ENCODE results near the gene PDYN. TPM values are rescaled to one million over a fixed set of nuclear protein-coding genes. Genes with fewer than 3 reads are reported as not detected.

PDYN gene
- total RNA-seq, 1 donor from 2014 or later: 0.30 TPM

GRCh38 chr20:2004171-2004570 is 10.3 kb upstream of the PDYN start:
- Histone ChIP-seq H3F3A (ENCODE audit: low read depth) (no peaks in the 10 kb centered on the region), H2AFZ (replicated peaks) (no peak overlapping the region), H3K36me3 (no peaks in the 10 kb centered on the region), H3K4me2 (no peak overlapping the region), H3K27ac (no peak overlapping the region), H3K27me3 (peaks cover 9% of the 10 kb centered on the region), H3K4me1 (no peaks in the 10 kb centered on the region), H3K9me3 (ENCODE audit: low read depth) (no peaks in the 10 kb centered on the region), H3K9ac (no peak overlapping the region), H3K79me2 (ENCODE audit: low read depth) (no peaks in the 10 kb centered on the region), H3K4me3 (no peak overlapping the region), H4K20me1 (ENCODE audit: low read depth) (peaks cover 24% of the 10 kb centered on the region)
- no peak for TF ChIP-seq EZH2 (IDR thresholded peaks at IDR 0.05)
- no peak for TF ChIP-seq EZH2phosphoT487 (IDR thresholded peaks at IDR 0.05)
- no peak for TF ChIP-seq CTCF (IDR thresholded peaks at IDR 0.05)
- Mint-ChIP-seq H3K27ac (no peak overlapping the region), H3K4me1 (no peaks in the 10 kb centered on the region), H3K9me3 (no peaks in the 10 kb centered on the region), H3K4me3 (no peak overlapping the region), H3K27me3 (ENCODE audit: insufficient read depth, low read depth) (peaks cover 17% of the 10 kb centered on the region), H3K36me3 (no peaks in the 10 kb centered on the region)
- no peak for DNase-seq (ENCODE audit: low spot score)

- no peak for DNase-seq (ENCODE audit: low spot score)
- Mint-ChIP-seq H3K27ac (no peak overlapping the region), H3K4me1 (no peaks in the 10 kb centered on the region), H3K4me3 (no peak overlapping the region), H3K27me3 (ENCODE audit: insufficient read depth, low read depth) (peaks cover 17% of the 10 kb centered on the region), H3K9me3 (no peaks in the 10 kb centered on the region), H3K36me3 (no peaks in the 10 kb centered on the region)
- Histone ChIP-seq H3K27ac (no peak overlapping the region), H3K36me3 (no peaks in the 10 kb centered on the region), H3K4me1 (no peaks in the 10 kb centered on the region), H3K9ac (no peak overlapping the region), H2AFZ (replicated peaks) (no peak overlapping the region), H4K20me1 (ENCODE audit: low read depth) (peaks cover 24% of the 10 kb centered on the region), H3K27me3 (peaks cover 6% of the 10 kb centered on the region), H3K79me2 (ENCODE audit: low read depth) (no peaks in the 10 kb centered on the region), H3F3A (ENCODE audit: low read depth) (no peaks in the 10 kb centered on the region), H3K4me3 (no peak overlapping the region), H3K9me3 (ENCODE audit: low read depth) (no peaks in the 10 kb centered on the region), H3K4me2 (no peak overlapping the region)
- no peak for TF ChIP-seq EZH2phosphoT487 (IDR thresholded peaks at IDR 0.05)
- TF ChIP-seq EZH2 (IDR thresholded peaks at IDR 0.05): no peak
- no peak for TF ChIP-seq CTCF (IDR thresholded peaks at IDR 0.05)
Measured at GRCh38 chr20:2002365-2002764, 8.5 kb upstream of the PDYN start.

GRCh38 chr20:2001119-2001518 is 7.3 kb upstream of the PDYN start:
- no peak overlapping the region for H2AFZ ChIP-seq (replicated peaks)
- Mint-ChIP-seq H3K27ac (no peak overlapping the region), H3K27me3 (ENCODE audit: insufficient read depth, low read depth) (peaks cover 19% of the 10 kb centered on the region), H3K9me3 (no peaks in the 10 kb centered on the region), H3K4me3 (no peak overlapping the region), H3K4me1 (no peaks in the 10 kb centered on the region), H3K36me3 (no peaks in the 10 kb centered on the region)
- peaks cover 15% of the 10 kb centered on the region for H4K20me1 ChIP-seq (ENCODE audit: low read depth)
- no peak overlapping the region for H3K4me2 ChIP-seq
- H3K4me1 ChIP-seq: no peaks in the 10 kb centered on the region
- no peak overlapping the region for H3K9ac ChIP-seq
- TF ChIP-seq EZH2 (IDR thresholded peaks at IDR 0.05) (no peak), EZH2phosphoT487 (IDR thresholded peaks at IDR 0.05) (no peak), CTCF (IDR thresholded peaks at IDR 0.05) (no peak)
- DNase-seq (ENCODE audit: low spot score): no peak
- no peaks in the 10 kb centered on the region for H3F3A ChIP-seq (ENCODE audit: low read depth)
- H3K27me3 ChIP-seq: no peaks in the 10 kb centered on the region
- no peaks in the 10 kb centered on the region for H3K36me3 ChIP-seq
- no peaks in the 10 kb centered on the region for H3K9me3 ChIP-seq (ENCODE audit: low read depth)
- no peak overlapping the region for H3K27ac ChIP-seq
- no peaks in the 10 kb centered on the region for H3K79me2 ChIP-seq (ENCODE audit: low read depth)
- no peak overlapping the region for H3K4me3 ChIP-seq
